CD4-positive, alpha-beta T cell treated with Interleukin-12 subunit alpha and Interleukin-12 subunit beta, for 1 hour (primary cell): ENCODE measurements around the gene CHAF1A.

Source experiments
- DNase-seq: peaks from one replicate; pipeline ENCODE4 v3.0.0-alpha.2; 2020

The CHAF1A gene

DNA sequence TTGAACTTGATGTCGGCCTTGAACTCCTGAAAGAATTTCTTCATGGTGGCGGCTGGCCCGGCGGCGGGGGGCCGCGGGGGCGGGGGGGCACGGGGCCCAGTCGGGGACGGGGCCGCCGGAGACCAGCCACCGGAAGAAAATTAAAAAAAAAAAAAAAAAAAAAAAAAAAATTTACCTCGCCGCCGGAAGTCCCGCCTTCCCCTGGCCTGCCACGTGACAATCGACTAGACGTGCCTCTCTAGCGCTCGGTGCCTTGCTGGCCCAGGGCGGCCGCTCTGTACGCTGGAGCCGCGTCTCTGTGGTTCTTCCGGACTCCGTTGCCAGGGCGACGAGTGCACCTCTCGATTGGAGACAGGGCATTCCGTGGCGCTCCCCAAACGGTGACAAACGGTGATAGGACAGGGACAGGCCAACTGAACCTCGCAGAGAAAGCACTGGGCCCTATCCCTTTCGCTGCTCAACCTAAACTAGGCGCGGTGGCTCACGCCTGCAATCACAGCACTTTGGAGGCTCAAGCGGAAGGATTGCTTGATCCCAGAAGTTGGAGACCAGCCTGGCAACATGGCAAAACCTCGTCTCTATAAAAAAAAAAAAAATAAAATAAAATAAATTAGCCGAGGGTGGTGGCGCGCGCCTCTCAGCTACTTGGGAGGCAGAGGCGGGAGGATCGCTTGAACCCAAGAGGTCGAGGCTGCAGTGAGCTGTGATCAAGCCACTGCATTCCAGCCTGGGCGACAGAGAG, 55.4 kb downstream of the CHAF1A start, which contains the start of gene UBXN6:
Gene UBXN6 (minus strand): TSS at position 141 of the 742 bp plus-strand sequence. CDS start 97 bp downstream, at position 44.
- DNase-seq, result peak; percentile 99

DNA sequence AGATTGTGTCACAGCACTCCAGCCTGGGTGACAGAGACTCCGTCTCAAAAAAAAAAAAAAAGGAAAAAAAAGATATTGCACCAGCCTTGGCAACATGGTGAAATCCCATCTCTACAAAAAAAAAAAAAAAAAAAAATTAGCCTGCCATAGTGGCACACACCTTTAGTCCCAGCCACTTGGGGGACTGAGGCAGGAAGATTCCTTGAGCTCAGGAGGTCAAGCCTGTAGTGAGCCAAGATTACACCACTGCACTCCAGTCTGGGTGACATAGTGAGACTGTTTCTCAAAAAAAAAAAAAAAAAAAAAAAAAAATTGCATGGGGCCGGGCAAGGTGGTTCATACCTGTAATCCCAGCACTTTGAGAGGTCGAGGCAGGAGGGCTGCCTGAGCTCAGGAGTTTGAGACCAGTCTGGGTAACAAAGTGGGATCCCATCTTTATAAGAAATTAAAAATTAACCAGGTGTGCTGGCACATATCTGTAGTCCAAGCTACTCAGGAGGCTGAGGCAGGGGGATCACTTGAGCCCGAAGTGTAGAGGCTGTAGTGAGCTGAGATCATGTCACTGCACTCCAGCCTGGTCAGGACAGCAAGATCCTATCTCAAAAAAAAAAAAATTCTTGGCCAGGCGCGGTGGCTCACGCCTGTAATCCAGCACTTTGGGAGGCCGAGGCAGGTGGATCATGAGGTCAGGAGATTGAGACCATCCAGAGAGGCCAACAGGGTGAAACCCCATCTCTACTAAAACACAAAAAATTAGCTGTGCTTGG, 62.6 kb downstream of the CHAF1A start:
- no peak for DNase-seq

DNA sequence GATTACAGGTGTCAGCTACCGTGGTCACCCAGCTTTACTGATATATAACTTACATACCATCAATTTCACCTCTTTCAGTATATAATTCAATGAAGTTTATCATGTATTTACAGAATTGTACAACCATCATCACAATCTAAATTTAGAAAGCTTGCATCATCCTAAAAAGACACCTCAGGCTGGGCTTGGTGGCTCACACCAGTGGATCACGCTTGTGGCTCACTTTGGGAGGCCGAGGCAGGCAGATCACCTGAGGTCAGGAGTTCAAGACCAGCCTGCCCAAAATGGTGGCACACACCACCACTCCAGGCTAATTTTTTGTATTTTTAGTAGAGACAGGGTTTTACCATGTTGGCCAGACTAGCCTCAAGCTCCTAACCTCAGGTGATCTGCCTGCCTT, 65.4 kb downstream of the CHAF1A start:
- no peak for DNase-seq

DNA sequence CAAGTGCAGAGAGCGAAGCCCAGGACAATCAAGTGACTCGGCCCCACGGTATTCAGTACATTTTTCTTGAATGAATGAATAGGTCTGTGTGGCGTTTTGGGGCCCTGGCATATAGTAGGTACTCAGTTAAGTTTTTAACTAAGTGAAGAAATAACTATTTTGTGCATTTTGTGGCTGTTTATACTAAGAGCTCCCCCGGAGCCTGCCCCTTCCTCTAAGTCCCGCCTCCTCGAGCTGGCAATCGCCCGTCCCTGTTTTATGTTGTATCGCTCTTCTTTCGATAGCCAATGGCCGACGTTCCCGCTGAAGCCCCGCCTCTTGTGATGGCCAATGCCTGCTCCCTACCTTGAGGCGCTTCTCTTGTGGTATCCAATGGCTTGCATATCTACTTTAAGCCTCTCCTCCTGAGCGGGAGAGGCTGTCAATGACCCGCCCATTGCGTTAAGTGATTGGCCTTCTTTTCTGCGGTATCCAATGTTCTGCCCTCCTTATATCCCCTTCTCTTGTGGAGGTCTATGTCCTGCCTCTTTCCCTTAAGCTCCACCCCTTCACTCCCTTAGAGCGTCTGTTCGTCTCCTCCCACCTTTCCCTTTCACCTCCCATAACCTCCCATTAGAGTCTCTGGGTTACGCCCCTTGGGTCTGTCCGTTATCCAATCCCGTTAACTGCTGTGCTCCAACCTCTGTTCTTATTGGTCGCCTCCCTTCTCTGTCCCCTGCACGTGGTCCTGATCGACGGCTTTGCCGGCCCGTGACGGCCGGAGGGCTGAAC, 69.1 kb downstream of the CHAF1A start:
- DNase-seq, result peak; percentile 99

DNA sequence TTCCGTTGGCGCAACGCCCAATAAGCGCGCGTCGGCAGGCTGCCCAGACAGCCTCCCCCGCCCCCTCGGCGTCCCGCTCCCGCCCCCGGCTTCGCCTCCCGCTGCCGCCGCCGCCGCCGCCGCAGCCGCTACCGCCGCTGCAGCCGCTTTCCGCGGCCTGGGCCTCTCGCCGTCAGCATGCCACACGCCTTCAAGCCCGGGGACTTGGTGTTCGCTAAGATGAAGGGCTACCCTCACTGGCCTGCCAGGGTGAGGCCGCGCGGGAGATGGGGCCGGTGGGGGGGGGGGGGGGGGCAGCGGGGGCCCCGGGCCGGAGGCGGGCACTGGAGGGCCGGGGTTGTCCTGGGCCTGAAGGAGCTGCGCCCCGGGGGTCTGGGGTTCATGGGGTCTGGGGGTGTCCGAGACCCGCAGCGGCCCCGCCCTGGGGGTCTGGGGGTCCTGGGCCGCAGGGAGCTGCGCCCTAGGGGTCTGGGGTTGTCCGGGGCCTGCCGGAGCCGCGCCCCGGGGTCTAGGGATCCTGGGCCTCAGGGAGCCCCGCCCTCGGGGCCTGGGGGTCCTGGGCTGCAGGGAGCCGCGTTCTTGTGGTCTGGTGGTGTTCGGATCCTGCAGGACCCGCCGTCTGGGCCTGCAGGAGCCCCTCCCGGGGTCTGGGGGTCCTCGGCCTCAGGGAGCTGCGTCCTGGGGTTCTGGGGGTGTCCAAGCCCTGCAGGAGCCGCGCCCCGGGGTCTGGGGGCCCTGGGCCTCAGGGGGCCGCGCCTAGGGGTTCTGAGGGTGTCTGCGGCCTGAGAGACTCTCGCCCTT, 69.9 kb downstream of the CHAF1A start, which contains the start of gene HDGFL2:
Gene HDGFL2 (plus strand): TSS at position 124 of the 801 bp plus-strand sequence. CDS start 54 bp downstream, at position 178.
- no peak for DNase-seq

DNA sequence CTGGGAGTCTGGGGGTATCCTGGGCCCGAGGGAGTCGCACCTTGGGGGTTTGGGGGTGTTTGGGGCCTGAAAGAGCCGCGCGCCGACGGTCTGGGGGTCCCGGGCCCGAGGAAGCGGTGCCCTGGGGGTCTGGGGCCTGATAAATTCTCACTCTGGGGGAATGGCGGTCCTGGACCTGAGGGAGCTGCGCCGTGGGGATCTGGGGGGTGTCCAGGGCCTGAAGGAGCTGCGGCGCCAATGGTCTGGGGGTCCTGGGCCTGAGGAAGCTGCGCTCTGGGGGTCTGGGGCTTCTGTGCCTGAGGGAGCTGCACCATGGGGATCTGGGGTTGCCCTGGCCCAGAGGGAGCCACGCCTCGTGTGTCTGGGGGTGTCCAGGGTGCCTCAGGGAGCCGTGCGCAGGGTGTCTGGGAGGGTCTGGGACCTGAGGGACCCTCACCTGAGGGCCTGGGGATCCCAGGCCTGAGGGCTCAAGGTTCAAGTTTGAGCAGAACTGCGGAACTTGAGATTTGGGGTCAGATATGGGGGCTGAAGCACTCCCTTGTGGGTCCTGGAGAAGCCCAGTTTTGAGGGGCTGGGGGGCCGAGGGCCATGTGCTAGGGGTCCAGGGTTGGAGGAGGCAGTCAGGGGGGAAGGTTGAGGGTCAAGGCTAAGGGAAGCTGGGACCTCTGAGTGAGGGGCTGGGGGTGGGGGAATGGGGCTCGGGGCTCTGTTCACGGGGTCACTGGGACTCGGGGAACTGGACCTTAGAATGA, 70.7 kb downstream of the CHAF1A start:
- no peak for DNase-seq

DNA sequence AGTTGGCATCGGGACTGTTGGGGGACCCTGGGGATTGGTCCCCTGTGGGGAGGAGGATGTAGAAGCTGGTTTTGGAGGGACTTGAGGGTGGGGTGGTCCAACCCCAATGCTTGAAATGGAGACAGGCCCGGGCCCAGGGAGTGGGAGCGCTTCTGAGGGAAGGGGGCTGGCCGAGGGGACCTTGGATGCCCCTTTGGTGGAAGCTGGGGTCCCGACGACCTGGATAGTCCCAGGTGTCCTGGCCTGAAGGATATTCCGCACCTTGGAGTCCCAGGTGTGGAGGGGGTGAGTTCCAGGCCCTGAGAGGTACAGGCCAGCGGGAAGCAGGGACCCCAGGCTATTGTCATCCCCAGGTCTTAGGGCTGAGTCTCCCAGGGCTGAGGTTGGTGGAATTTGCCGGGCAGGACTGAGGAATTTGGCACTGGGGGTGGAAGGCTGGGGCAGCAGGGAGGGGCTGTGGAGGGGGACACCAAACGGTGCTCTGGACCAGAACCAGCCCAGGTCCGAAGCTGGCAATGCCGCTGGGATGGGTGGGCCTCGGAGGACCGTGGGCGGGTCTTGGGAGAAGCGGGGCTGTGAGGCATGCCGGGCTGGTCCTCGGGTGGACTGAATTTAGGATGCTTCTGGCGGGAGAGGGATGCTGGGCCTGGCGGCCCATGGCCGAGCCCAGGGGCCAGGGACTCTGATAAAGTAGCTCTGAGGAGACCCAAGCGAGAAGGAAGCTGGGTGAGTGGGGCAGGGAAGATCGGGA, 71.5 kb downstream of the CHAF1A start:
- DNase-seq, result no peak

DNA sequence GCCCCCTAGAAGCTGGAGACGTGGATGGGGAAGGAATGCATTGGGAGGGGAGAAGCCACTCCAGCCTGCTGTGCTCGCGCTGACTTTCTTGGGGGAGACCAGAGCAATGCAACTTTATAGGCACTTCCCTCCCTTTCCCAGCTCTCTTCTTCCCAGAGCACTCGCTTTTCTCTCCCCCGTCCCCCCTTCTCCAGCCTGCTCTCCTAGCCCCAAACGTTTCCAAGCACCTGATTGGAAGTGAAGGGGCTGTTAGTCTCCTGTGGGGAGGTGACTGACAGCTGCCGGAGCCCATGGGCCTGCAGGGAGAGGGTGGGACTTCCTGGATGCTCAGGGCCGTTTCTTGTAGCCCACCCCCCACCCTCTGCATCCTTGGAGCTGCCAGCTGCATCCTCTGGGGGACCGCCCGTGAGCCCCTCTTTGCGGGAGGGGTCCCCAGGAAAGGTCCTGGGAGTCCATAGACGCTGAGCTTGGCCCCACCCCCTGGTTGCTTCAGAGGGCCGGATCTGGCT, 72.1 kb downstream of the CHAF1A start:
- DNase-seq, result no peak

DNA sequence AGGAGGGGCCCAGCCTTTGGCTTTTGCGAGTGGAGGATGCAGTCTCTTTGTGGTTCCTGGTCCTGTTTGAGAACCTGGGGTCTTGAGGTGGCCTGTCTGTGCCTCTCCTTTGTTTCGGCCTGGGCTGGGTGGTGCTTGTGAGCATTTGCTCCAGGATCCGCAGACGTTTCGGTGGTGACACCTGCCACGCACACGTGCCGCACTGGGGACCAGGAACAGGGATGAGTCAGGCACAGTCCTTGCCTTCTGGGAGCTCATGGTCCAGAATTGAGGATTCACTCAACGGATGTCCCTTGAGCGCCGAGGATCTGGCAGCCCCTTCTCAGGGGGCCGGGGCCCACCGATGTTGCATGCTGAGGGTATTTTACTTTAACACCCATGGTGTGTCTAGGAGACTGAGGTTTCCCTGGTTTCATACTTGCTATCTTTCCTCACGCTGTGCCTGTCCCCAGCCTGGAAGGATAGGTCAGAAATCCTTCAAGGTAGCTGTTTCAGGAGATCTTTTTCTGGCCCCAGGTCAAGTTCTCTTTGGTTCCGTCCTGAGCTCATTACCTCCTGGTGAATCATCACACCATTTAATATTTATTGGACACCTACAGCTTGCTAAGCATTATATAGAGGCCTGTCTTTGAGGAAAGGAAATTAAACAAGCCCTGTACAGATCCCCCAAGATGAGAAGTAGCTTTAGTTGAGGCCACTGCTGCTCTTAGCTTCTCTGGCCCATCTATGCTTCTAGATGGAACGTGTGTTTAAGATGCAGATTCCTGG, 74.8 kb downstream of the CHAF1A start:
- DNase-seq, result no peak

DNA sequence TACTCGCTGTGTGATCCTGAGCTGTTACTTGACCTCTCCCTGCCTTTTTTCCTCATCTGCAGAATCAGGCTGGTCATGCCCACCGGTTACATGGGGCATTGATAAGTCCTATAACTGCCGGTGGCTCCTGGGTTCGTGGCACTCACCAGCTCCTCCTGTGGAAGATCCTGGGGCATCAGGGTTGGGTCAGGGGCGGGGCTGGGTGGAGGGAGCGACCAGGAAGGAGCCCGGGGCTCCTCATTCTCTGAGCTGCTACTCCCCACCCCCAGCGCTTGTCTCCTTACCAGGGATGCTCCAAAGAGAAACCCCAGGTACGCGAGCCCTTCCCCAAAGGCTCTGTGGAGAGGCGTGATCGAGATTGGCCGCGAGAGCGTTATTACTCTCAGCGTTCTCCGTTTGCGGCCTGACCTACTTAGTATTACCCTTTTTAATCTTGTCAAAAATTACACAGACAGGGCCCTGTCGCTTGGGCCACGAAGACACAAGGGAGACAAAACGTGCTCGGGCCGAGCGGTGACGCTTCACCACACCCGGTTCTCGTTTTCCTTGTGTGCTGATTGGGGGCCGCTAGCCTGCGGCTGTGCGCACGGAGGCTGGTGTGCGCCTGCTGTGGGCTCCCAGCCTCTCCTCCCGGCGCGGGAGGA, 80.4 kb downstream of the CHAF1A start:
- no peak for DNase-seq

DNA sequence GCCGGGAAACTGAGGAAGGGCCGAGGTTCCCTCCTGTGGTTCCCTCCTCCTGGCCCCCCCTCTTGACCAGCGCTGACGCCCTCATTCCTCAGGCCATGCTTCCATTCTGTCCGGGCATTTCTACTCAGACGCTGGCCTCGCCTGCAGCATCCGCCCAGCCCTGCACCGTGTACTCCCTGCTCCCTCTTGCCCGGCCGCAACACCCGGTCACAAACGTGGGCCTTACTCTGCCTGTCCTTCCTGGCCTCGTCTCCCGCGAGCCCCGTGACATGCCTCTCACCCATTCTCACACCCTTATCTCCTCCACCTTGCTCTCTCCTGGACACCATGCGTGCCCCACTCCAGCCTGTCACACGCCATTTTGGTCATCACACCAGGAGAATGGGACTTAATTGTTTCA, 80.9 kb downstream of the CHAF1A start:
- DNase-seq, result no peak

DNA sequence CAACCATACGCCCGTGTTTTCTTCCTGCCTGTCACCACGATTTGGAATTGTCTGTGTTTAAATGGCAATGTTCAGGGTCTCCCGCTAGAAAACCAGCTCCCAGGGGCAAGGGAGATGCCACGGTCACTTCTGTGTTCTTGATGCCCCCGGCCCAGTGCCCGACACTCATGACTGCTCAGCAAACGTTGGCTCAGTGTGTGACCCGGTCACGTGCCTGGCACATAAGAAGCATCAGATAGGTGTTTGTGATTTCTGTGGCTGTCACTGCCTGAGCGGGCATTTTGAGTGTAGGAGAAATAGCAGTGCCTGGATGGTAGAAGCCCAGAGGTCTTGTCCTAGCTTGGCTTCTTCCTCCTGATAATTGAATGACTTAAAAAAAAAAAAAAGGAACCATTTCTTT, 85.1 kb downstream of the CHAF1A start:
- no peak for DNase-seq

DNA sequence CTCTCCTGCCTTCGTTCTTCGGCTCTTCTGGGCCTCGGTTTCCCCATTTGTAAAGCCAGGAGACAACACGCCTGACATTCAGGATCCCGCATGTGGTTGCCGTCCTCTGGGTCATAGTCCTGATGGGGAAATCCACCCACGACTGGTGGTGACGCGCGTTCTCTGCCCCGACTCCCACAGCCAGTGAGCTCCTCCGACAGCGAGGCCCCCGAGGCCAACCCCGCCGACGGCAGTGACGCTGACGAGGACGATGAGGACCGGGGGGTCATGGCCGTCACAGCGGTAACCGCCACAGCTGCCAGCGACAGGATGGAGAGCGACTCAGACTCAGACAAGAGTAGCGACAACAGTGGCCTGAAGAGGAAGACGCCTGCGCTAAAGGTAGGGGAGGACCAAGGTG, 86.1 kb downstream of the CHAF1A start:
- no peak for DNase-seq

DNA sequence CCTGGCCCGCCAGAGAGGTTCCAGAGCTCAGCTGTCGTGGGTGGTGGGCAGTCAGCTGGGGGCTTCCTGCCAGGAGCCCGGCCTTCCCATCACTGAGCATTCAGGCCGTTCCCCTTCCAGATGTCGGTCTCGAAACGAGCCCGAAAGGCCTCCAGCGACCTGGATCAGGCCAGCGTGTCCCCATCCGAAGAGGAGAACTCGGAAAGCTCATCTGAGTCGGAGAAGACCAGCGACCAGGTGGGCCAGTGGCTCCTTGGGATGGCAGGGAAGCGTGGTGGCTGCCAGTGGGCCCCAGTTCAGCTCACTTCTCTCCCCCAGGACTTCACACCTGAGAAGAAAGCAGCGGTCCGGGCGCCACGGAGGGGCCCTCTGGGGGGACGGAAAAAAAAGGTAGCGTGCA, 89.0 kb downstream of the CHAF1A start:
- no peak for DNase-seq

DNA sequence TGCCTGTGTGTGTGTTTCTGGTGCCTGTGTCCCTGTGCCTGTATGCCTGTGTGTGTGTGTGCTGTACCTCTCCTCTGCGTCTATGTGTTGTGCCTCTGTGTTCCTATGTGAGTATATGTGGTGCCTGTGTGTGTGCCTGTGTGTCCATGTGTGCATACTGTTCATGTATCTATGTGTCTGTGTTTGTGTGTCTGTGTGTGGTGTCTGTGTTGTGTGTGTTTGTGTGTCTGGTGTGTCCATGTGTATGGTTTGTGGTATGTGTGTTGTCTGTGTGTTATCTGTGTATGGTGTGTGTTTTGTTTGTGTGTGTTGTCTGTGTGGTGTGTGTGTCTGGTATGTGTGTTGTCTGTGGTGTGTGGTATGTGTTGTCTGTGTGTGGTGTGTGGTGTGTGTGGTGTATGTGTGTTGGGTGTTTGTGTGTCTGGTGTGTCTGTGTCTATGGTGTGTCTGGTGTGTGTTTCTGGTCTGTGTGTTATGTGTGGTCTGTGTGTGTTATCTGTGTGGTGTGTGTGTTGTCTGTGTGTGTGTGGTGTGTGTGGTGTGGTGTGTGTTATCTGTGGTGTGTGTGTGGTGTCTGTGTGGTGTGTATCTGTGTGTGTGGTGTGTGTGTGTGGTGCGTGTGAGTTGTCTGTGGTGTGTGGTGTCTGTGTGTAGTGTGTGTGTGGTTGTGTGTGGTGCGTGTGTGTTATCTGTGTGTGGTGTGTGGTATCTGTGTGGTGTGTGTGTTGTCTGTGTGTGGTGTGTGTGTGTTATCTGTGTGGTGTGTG, 90.1 kb downstream of the CHAF1A start:
- no peak for DNase-seq
